HEK293T (cell line): ENCODE measurements around the gene TECTA.

ENCODE experiments used
- ARNT ChIP-seq: fragments of 450-650 bp; IDR thresholded peaks from 2 replicates; pipeline ENCODE4 v1.6.1; 2017; ENCODE audit warnings: mild to moderate bottlenecking
- BHLHE40 ChIP-seq: fragments of 450-650 bp; IDR thresholded peaks from 2 replicates; pipeline ENCODE4 v1.6.1; 2016; ENCODE audit warnings: mild to moderate bottlenecking, moderate library complexity, borderline replicate concordance
- CTBP1 ChIP-seq: fragments of 450-650 bp; IDR thresholded peaks from 2 replicates; pipeline ENCODE4 v1.6.1; 2016; ENCODE audit warnings: borderline replicate concordance
- ELF4 ChIP-seq: fragments of 450-650 bp; IDR thresholded peaks from 2 replicates; pipeline ENCODE4 v1.6.1; 2017; ENCODE audit warnings: antibody characterized with exemption
- FOXA1 ChIP-seq: fragments of 450-650 bp; IDR thresholded peaks from 2 replicates; pipeline ENCODE4 v1.6.1; 2016; ENCODE audit warnings: mild to moderate bottlenecking
- FOXK2 ChIP-seq: fragments of 450-650 bp; IDR thresholded peaks from 2 replicates; pipeline ENCODE4 v1.6.1; 2016; ENCODE audit warnings: mild to moderate bottlenecking
- HDGF ChIP-seq: fragments of 450-650 bp; IDR thresholded peaks from 2 replicates; pipeline ENCODE4 v1.6.1; 2017; ENCODE audit warnings: antibody characterized with exemption, borderline replicate concordance
- L3MBTL2 ChIP-seq: fragments of 450-650 bp; conservative IDR thresholded peaks from 2 replicates; pipeline ENCODE4 v1.6.1; 2016; ENCODE audit warnings: mild to moderate bottlenecking
- NFRKB ChIP-seq: fragments of 450-650 bp; IDR thresholded peaks from 2 replicates; pipeline ENCODE4 v1.6.1; 2016; ENCODE audit warnings: mild to moderate bottlenecking, moderate library complexity
- TARDBP ChIP-seq: fragments of 450-650 bp; IDR thresholded peaks from 2 replicates; pipeline ENCODE4 v1.6.1; 2016
- ZNF384 ChIP-seq: fragments of 450-650 bp; IDR thresholded peaks from 2 replicates; pipeline ENCODE4 v1.6.1; 2016
- TF ChIP-seq, protein P1 (sequence below): fragments of 450-650 bp; IDR thresholded peaks from 2 replicates; pipeline ENCODE4 v1.6.1; 2016

DNA sequence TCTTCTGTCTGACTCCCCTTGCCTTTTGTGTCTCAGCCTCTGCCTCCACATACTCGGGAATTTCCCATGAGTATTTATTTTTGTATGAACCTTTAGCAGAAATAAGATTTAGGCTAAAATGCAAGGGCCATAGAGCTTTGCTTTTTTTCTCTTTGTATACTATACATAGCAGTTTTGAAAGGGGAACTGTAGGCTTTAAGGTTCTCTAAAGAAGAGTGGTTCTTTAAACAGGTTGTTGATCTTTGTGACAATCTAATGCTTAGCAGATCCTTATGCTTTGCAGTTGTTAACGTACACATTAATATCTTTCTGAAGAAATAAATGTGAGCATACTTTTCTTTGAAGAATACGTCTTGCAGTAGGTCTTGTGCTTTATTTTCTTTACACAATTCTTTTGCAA, 42.1 kb upstream of the TECTA start:
- TF ChIP-seq HDGF (no peak), BHLHE40 (no peak), FOXK2 (no peak), ARNT (no peak), FOXA1 (no peak), NFRKB (no peak), TARDBP (no peak), ZNF384 (no peak), ELF4 (no peak), CTBP1 (no peak), L3MBTL2 (no peak)
- TF ChIP-seq, protein P1, sequence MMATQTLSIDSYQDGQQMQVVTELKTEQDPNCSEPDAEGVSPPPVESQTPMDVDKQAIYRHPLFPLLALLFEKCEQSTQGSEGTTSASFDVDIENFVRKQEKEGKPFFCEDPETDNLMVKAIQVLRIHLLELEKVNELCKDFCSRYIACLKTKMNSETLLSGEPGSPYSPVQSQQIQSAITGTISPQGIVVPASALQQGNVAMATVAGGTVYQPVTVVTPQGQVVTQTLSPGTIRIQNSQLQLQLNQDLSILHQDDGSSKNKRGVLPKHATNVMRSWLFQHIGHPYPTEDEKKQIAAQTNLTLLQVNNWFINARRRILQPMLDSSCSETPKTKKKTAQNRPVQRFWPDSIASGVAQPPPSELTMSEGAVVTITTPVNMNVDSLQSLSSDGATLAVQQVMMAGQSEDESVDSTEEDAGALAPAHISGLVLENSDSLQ = no peak
